ENCODE measurements around the gene ALDH5A1.

- TF ChIP-seq CTCF (IDR thresholded peaks at IDR 0.05): no peak
- no peak for TF ChIP-seq POLR2A (IDR thresholded peaks at IDR 0.05)
- TF ChIP-seq POLR2AphosphoS5 (IDR thresholded peaks at IDR 0.05; ENCODE audit: insufficient read depth in 1 of 2, low read depth in 1 of 2): peak in 1 of 2 donors; percentile 60
These were observed 36.6 kb upstream of the ALDH5A1 start for GRCh38 chr6:24458134-24458533.
